DMS 273 treated with DMSO at 0.1 percent for 48 hours (cell line): ENCODE results near the gene DHX29.

Source experiments
- DNase-seq: peaks from one replicate; lab custom pipeline; 2025; lab: John Stamatoyannopoulos, UW

DHX29 gene

GRCh38 chr5:55231919-55232270 is 75.6 kb downstream of the DHX29 start:
- no peak for DNase-seq

- DNase-seq: no peak
Observed at GRCh38 chr5:55231029-55231918, 76.2 kb downstream of the DHX29 start.

DNA sequence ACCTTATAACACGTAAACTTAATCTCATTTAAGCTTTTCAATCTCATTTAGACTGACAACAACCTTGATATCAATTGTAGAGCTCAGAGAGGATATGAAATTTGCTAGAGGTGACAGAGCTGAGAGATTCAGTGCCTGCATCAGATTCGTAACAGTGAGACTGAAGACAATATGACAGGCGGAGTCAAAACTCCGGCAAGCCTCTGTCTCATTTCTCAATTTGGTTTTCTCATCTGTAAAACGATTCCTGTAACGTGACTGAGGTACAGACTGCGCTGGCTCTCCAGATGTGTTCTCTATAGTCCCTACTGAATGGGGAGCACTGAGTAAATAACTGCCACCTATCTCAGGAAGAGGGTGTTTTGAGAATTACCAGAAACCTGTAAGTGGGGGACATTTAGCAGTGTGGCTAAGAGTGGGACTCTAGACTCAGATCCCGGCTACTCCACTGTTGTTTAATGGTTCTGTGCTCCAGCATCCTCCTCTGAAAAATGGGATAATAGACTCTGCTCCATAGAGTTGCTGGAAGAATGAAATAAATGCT is 77.3 kb downstream of the DHX29 start:
- no peak for DNase-seq

DNA sequence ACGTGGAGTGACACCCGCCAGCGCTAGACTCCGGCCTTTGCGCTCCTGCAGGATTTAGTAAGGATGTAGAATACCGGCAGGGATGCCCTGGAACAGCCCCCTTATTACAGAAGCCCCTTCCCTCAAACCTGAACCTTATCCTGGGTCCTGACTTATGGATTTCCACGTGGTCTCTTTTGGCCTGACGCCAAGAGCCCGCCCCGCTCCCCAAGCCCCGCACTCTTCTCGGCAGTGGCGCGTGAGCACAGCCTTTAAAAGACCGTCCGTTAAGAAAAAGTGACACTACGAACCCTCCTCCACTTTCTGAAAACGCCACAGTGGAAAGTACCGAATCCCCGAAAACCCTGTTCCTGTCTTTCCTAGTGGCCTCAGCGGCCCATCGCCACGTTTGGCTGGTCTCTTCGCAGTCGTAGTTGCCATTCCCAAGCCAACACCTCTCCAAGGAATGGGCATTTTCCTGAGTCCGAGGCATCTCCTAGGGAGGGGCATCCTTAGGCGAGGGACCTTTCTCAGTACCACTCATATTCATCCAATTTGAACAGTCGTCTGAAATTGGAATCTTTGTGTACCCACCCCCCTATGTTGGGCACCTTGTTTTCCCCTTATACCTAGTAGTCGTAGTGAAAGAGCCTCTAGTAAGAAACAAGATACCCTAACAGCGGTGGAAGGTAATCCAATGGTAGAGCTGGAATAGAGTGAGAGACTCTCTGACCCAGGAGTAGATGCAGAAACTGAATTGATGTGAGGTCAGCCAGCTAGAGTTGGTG is 79.6 kb downstream of the DHX29 start:
- no peak for DNase-seq

GRCh38 chr5:55226934-55227663 is 80.4 kb downstream of the DHX29 start, which contains the start of gene MCIDAS:
MCIDAS (minus strand) TSS chr5:55227315; CDS start chr5:55227138, 177 bp downstream.
- peak; percentile 49 for DNase-seq

GRCh38 chr5:55226027-55226933 is 81.2 kb downstream of the DHX29 start:
- DNase-seq: peak; percentile 57

DNA sequence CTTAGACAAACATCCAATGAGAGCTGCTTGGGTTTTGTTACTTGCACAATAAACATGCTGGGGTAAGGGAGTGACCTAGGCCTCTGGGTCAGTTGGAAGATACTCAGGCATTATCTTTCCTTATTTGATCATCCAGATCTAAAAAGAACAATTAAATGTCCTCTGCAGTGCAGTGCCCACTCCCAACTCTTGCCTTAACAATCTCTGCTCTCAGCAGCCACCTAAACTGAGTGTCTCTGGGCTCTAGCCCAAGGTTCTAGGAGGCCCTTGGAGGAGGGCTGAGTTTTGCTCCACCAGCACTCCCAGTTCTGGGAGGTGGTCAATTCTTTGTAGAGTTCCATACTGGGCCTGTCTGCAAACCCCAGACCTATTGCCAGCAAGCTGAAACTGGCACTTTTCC is 82.1 kb downstream of the DHX29 start:
- DNase-seq: no peak

DNA sequence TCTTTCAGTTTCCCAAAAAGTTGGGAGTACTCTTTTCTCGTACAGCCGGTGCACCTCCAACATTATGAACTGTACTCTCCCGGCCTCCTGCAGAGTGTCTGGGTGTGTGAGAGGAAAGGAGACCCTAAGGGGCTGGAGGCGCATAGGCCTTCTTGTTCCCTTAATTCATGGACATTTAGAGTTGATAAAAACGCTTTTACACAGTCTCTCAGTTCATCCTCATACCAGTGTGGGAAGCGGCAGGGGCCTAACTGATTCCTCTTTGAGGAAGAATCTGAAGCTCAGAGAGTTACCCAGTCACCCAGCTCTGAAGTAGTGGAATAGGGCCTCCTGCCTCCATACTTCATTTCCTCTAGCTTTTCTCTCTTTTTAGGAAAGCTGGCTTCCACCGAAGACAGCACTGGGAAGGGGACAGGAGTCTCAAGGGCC is 83.7 kb downstream of the DHX29 start:
- DNase-seq: no peak

DNA sequence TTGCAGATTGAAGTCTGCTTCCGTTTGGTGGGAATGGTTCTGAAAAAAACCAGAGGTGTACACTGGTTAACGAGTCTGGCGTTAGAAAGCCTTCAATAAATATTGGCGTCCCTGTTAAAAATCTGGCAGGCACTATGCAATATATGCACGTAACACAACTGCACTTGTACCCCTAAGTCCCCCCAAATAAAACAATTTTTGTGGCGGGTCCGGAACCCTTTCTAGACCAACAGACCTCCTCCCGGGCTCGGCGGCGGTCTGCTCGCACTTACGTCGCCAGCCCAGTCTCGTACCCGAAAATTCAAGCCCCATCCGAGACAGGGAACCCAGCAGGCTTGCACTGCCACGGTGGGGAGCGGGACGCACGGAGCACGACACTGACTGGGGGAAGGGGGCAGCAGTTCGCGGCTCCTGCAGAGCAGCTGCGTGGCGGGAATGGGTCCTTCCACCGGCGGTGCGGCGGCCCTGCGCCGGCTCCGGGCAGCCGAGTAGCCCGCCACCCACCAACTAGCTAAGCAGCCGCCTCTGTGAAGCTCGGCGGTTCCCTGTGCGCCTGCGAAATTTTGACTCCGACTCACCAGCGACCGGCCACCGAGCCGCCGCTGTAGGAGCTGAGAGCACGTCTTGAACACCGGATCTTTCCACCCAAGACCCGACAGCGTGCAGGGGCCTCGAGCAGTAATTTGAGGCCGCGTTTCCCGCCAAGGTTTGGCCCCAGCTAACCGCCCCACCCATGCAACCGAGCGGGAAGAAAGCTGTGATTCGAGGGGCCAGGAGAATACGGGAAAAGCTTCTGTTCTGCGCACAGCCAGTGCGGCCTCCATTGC is 84.3 kb downstream of the DHX29 start:
- DNase-seq: no peak

GRCh38 chr5:55222092-55222984 is 85.2 kb downstream of the DHX29 start:
- DNase-seq: no peak

GRCh38 chr5:55220433-55221185 is 86.9 kb downstream of the DHX29 start:
- DNase-seq: no peak

DNA sequence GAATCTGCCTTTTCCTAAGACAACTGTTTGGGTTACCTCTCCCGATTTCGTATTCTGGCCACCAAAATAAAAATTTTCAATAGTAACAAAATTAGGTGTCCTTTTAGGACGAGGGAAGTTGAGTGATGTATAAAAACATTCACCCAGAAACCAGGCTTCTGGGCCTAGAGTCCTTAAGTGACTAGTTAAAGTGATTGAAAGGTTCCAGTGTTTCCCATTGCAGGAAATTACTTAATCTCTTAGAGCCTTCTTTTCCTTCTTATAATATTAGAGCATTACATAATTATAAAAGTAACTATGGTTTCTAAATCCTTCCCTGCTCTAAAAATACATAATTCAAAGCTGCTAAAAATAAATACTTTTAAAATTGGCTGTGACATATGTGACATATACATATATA is 87.7 kb downstream of the DHX29 start:
- no peak for DNase-seq

GRCh38 chr5:55218967-55219366 is 88.5 kb downstream of the DHX29 start:
- DNase-seq: no peak

DNA sequence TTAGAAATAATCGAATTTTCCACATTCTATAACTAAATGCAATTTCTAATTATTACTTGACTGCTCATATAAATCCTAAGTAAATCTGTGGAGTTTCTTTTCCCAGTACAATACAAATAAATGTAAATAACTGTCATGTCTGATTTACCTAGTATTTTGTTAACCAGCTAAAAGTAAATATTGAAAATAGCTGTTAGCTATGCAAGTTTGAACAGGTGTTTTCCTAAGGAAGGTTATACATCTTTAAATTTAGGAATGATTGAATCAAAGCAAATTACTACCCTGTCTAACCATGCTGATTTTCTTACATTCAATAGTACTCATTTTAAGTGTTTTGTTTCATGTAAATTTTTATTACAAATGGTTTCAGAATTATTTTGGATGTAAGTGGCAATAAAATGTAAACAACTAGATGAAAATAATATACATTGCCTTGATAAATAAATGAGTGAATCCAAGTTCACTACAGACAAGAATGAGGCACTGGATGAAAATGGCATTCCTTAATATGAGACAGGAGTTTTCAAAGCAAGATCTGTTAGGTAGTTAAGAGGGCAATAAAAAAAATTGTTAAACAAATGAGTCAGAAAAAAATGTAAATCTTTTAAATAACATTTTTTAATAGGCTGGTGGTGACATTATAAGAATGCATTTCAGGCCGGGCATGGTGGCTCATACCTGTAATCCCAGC is 96.2 kb downstream of the DHX29 start:
- DNase-seq: no peak
